Hepatocyte (in vitro differentiated cells): ENCODE measurements around the gene HES7. TPM values are rescaled to one million over a fixed set of nuclear protein-coding genes. Genes with fewer than 3 reads are reported as not detected.

ENCODE experiments used
- DNase-seq: peaks from one replicate; pipeline ENCODE4 v3.0.0-alpha.2; 2016; ENCODE audit warnings: low spot score
- H2AFZ ChIP-seq: fragments of 200-600 bp; sonication (generic); 2 replicates; pipeline ENCODE4 v1.6.0; 2016; ENCODE audit warnings: antibody characterized with exemption, mild to moderate bottlenecking
- H3K27ac ChIP-seq: fragments of 200-600 bp; sonication (generic); 2 replicates; pipeline ENCODE4 v1.5.1; 2016; ENCODE audit warnings: mild to moderate bottlenecking
- H3K27me3 ChIP-seq: fragments of 200-600 bp; sonication (generic); 2 replicates; pipeline ENCODE4 v1.6.1; 2016
- H3K36me3 ChIP-seq: fragments of 200-600 bp; sonication (generic); replicated peaks from 2 replicates; pipeline ENCODE4 v1.5.1; 2016; ENCODE audit warnings: low read depth; ENCODE audit not compliant: insufficient read depth
- H3K4me1 ChIP-seq: fragments of 200-600 bp; sonication (generic); 2 replicates; pipeline ENCODE4 v1.5.1; 2016; ENCODE audit warnings: mild to moderate bottlenecking, moderate library complexity; ENCODE audit not compliant: insufficient read depth
- H3K4me2 ChIP-seq: fragments of 200-600 bp; sonication (generic); 2 replicates; pipeline ENCODE4 v1.6.0; 2016
- H3K4me3 ChIP-seq: fragments of 200-600 bp; sonication (generic); 2 replicates; pipeline ENCODE4 v1.5.1; 2016; ENCODE audit warnings: mild to moderate bottlenecking
- H3K79me2 ChIP-seq: fragments of 200-600 bp; sonication (generic); 2 replicates; pipeline ENCODE4 v1.6.0; 2017; ENCODE audit warnings: mild to moderate bottlenecking
- H3K9me2 ChIP-seq: fragments of 200-600 bp; sonication (generic); replicated peaks from 2 replicates; pipeline ENCODE4 v1.6.0; 2017; ENCODE audit warnings: mild to moderate bottlenecking; ENCODE audit not compliant: insufficient read depth
- H3K9me3 ChIP-seq: fragments of 200-600 bp; sonication (generic); 2 replicates; pipeline ENCODE4 v1.5.1; 2016; ENCODE audit warnings: low read depth, mild to moderate bottlenecking
- H4K20me1 ChIP-seq: fragments of 200-600 bp; sonication (generic); 2 replicates; pipeline ENCODE4 v1.6.0; 2016; ENCODE audit warnings: mild to moderate bottlenecking; ENCODE audit not compliant: insufficient read depth, poor library complexity, severe bottlenecking
- EZH2 ChIP-seq: fragments of 200-600 bp; sonication (generic); IDR thresholded peaks from 2 replicates; pipeline ENCODE4 v1.6.1; 2016; ENCODE audit warnings: antibody characterized with exemption, mild to moderate bottlenecking, borderline replicate concordance
- EZH2phosphoT487 ChIP-seq: fragments of 200-600 bp; sonication (generic); IDR thresholded peaks from one replicate; pipeline ENCODE4 v1.6.1; 2018; ENCODE audit warnings: antibody characterized with exemption, mild to moderate bottlenecking, low read depth, moderate library complexity; ENCODE audit not compliant: unreplicated experiment, severe bottlenecking
- WGBS: methylation state at CpG from one replicate; pipeline ENCODE4 v1.1.6; 2016; ENCODE audit warnings: low lambda C conversion rate; ENCODE audit errors: missing lambda C conversion rate; 5-methylcytosine and 5-hydroxymethylcytosine counted together
- polyA plus RNA-seq: library from polyadenylated mRNA; unstranded; fragments of >200 nt; fragmentation: Nextera tagmentation; extraction: Ambion mirVana; gene quantifications from 2 replicates; pipeline ENCODE4 v1.2.1, GENCODE V29; 2016
- total RNA-seq: library from RNA; depleted of rRNA; stranded (reverse); fragments of >200 nt; gene quantifications from 2 replicates; pipeline ENCODE4 v1.2.3, GENCODE V29; 2014
- TF ChIP-seq, protein P1 (sequence below): fragments of 200-600 bp; sonication (generic); IDR thresholded peaks from 2 replicates; pipeline ENCODE4 v1.5.1; 2016; ENCODE audit warnings: antibody characterized with exemption, mild to moderate bottlenecking; ENCODE audit not compliant: poor library complexity

HES7 gene
- total and polyA plus RNA-seq, 2 experiments from 2014 or later = not detected

DNA sequence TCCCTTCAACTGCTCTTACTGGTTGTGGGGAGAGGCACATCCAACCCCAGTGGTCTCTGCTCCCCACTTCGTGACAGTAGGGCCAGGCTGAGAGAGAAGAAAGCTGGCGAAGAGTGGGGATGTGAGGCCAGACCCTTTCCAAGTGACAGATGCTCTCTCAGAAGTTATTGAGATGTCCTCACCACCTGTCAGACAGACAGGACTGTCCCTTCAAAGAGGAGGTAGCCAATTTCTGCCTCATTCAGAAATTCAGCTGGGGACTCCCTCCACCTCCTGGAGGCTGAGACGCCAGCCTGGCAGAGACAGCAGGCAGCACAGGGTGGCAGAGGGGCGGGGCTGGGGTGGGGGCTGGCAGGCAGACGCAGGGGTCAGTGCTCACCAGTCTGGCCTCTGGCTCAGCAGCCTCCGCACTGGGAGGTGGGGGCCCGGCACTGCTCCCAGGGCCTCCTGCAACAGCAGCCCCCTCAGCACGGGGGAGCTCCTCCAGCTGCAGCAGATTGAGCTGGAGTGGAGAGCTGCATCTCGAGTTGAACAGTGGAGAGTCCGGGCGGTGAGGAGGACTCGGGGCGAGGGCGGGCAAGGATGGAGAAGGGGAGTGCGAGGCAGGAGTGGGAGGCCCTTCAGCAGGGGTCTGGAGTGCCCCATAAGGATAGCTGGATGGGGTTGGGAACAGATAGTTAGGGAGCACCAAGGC is 19.1 kb upstream of the HES7 start:
- Histone ChIP-seq H3K4me2 (no peak overlapping the region), H3K4me1 (peaks cover 5% of the 10 kb centered on the region), H3K4me3 (no peak overlapping the region), H4K20me1 (peaks cover 52% of the 10 kb centered on the region), H3K9me3 (no peaks in the 10 kb centered on the region), H3K9me2 (no peaks in the 10 kb centered on the region), H3K27ac (no peak overlapping the region), H2AFZ (no peak overlapping the region), H3K79me2 (no peaks in the 10 kb centered on the region), H3K27me3 (no peaks in the 10 kb centered on the region), H3K36me3 (no peaks in the 10 kb centered on the region)
- no peak for TF ChIP-seq EZH2phosphoT487
- TF ChIP-seq EZH2 = no peak
- TF ChIP-seq, protein P1, sequence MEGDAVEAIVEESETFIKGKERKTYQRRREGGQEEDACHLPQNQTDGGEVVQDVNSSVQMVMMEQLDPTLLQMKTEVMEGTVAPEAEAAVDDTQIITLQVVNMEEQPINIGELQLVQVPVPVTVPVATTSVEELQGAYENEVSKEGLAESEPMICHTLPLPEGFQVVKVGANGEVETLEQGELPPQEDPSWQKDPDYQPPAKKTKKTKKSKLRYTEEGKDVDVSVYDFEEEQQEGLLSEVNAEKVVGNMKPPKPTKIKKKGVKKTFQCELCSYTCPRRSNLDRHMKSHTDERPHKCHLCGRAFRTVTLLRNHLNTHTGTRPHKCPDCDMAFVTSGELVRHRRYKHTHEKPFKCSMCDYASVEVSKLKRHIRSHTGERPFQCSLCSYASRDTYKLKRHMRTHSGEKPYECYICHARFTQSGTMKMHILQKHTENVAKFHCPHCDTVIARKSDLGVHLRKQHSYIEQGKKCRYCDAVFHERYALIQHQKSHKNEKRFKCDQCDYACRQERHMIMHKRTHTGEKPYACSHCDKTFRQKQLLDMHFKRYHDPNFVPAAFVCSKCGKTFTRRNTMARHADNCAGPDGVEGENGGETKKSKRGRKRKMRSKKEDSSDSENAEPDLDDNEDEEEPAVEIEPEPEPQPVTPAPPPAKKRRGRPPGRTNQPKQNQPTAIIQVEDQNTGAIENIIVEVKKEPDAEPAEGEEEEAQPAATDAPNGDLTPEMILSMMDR = no peak
- no peak for DNase-seq
- 95% methylated on average over 15 of the region's 15 CpGs for WGBS

DNA sequence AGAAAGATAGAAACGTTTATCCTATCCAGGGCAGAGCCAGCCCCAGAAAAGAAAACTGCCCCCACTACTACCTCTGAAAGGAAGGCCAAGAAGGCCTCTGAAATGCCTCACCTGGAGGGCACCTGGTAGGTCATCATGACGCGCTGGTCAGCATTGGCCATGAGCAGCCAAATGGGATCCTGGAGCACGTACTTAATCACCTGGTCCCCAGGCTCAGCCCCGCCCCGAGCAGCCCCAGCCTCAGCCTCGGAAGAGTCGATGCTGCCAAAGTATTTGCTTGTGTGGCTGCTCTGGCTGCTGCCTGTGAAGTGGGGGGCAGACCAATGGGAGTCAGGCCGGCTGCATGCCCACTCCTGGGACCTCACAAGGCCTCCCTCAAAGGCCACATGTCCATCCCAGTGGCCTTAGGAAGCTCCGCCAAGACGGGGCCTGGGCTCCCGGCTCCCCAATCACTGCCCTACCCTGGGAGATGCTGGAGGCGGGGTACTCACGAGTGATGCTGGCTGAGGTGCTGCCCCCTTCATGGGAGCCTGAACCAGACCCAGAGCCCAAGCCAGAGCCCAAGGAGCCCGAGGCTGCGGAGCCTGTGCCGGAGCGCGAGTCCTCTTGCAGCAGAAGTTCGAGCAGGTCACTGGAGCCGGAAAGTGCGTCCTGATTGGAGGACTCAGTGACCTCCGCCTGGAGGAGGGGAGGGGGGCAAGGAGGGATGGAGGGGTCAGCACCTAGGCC is 18.4 kb upstream of the HES7 start:
- Histone ChIP-seq H4K20me1 (peaks cover 46% of the 10 kb centered on the region), H3K36me3 (no peaks in the 10 kb centered on the region)

DNA sequence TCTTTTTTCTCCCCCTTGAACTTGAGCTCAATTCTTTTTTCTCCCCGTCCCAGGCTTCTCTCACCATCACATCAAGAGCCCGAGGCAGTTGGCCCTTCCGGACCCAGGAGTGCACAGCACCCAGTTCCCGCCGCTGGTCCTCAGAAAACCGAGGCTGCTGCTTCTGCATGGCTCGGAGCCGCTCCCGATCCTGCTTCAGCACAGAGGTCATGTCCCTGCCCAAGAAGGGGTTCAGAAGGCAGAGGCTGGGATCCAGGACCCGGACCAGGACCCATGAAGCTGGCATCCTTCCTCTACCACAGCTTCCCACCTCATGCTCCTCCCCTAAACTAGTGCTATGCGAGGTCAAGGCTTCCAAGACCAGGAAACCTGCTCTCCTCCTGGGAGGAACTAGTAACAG is 17.8 kb upstream of the HES7 start:
- H3K27ac ChIP-seq = no peak overlapping the region
- H4K20me1 ChIP-seq = peaks cover 40% of the 10 kb centered on the region
- no peaks in the 10 kb centered on the region for H3K36me3 ChIP-seq
- H2AFZ ChIP-seq = no peak overlapping the region
- TF ChIP-seq EZH2 = no peak
- H3K79me2 ChIP-seq = no peaks in the 10 kb centered on the region
- H3K9me2 ChIP-seq = no peaks in the 10 kb centered on the region
- H3K27me3 ChIP-seq = no peaks in the 10 kb centered on the region
- H3K4me1 ChIP-seq = peaks cover 8% of the 10 kb centered on the region
- no peak overlapping the region for H3K4me3 ChIP-seq
- H3K4me2 ChIP-seq = no peak overlapping the region
- WGBS = 92% methylated on average over 11 of the region's 11 CpGs
- H3K9me3 ChIP-seq = no peaks in the 10 kb centered on the region
- peak; percentile 11 for DNase-seq

More for the DNA sequence above, 18.4 kb upstream of the HES7 start:
- no peaks in the 10 kb centered on the region for H3K9me2 ChIP-seq
- DNase-seq = peak; percentile 10
- no peak overlapping the region for H3K4me3 ChIP-seq
- H3K79me2 ChIP-seq = no peaks in the 10 kb centered on the region
- 90% methylated on average over 23 of the region's 23 CpGs for WGBS
- H2AFZ ChIP-seq = no peak overlapping the region
- no peaks in the 10 kb centered on the region for H3K9me3 ChIP-seq
- TF ChIP-seq, protein P1 = no peak
- TF ChIP-seq EZH2 (no peak), EZH2phosphoT487 (no peak)
- H3K4me2 ChIP-seq = no peak overlapping the region
- H3K27me3 ChIP-seq = no peaks in the 10 kb centered on the region
- no peak overlapping the region for H3K27ac ChIP-seq
- H3K4me1 ChIP-seq = peaks cover 8% of the 10 kb centered on the region

DNA sequence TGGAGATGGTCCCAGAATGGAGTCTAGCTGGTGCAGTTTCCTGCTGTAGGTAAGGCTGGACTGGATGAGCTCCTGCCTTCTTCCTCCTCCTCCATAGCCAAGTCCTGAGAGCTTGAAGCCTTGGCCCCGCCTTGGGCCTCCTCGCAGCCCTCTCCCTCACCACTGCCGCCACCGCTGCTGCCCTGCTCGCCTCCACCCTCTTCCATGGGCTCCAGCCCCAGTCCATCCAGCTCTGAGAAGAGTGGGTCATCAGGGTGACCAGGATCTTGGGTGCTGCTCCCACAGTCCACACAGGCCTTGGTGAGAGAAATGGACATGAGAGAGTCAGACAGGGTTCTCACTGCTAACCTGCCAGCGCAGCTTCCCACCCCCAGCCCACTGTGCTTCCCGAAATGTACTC is 17.1 kb upstream of the HES7 start:
- no peak for TF ChIP-seq EZH2phosphoT487
- no peak for TF ChIP-seq EZH2
- TF ChIP-seq, protein P1 = no peak
- H2AFZ ChIP-seq = no peak overlapping the region
- H3K4me2 ChIP-seq = no peak overlapping the region
- 96% methylated on average over 7 of the region's 7 CpGs for WGBS
- H3K4me3 ChIP-seq = no peak overlapping the region
- DNase-seq = peak; percentile 10
- no peaks in the 10 kb centered on the region for H3K9me3 ChIP-seq
- H3K36me3 ChIP-seq = no peaks in the 10 kb centered on the region
- H3K27ac ChIP-seq = no peak overlapping the region
- H3K9me2 ChIP-seq = no peaks in the 10 kb centered on the region
- H3K27me3 ChIP-seq = no peaks in the 10 kb centered on the region
- peaks cover 8% of the 10 kb centered on the region for H3K4me1 ChIP-seq
- H3K79me2 ChIP-seq = no peaks in the 10 kb centered on the region
- peaks cover 33% of the 10 kb centered on the region for H4K20me1 ChIP-seq
